ENCODE results near the gene PIP4K2A. TPM values are rescaled to one million over a fixed set of nuclear protein-coding genes. Genes with fewer than 3 reads are reported as not detected.
"Not testable (repeated sequence)": the region's sequence is repeated elsewhere in the genome, so short reads cannot be mapped to it uniquely, and the experiment has no call there.

Gene PIP4K2A
- total and polyA plus RNA-seq, 2 of the 13 experiments (the other 11 are each of a cell fraction or from before 2014, with no cell fraction given) = 9.1 to 22.6 TPM

DNA sequence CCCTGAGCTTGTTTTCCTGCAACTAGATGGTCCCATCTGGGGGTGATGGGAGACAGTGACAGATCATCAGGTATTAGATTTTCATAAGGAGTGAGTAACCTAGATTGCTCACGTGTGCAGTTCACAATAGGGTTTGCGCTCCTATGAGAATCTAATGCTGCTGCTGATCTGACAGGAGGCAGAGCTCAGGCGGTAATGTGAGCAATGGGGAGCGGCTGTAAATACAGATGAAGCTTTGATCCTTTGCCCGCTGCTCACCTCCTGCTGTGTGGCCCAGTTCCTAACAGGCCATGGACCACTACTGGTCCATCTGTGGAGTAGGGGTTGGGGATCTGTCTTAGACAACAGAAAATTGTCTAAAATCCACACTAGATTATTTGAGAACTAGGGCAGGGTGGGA lies 22.3 kb downstream of the PIP4K2A start:
- H3K9me3 ChIP-seq (ENCODE audit: low read length); H3K9ac ChIP-seq (ENCODE audit: insufficient read depth, low read depth, low read length); intact Hi-C loops (cut with micrococcal nuclease; ENCODE audit: unreplicated experiment); ATAC-seq; DNase-seq (ENCODE audit: low spot score); in situ Hi-C loops (cut with HindIII; ENCODE audit: extremely low pct_ligation_motif_present, low pct_unique_long_range_greater_than_20kb); H4K20me1 ChIP-seq (ENCODE audit: insufficient read depth, low read length); CTCF ChIA-PET (ENCODE audit: low intra/inter-chr PET ratio, low total read pairs); FAIRE-seq; H2AFZ ChIP-seq (ENCODE audit: low read length); H3K4me3 ChIP-seq (replicated peaks in 1 of 3; ENCODE audit: insufficient read depth in 1 of 3, low read depth in 2 of 3, low read length in 3 of 3); H3K27ac ChIP-seq (ENCODE audit: extremely low read length, insufficient read depth, low read length); BruUV-seq (replicated peaks); H3K4me2 ChIP-seq (ENCODE audit: low read depth, low read length); H3K27me3 ChIP-seq (ENCODE audit: control insufficient read depth in 1 of 2, insufficient read depth in 2 of 2, low read length in 2 of 2); H3K36me3 ChIP-seq (replicated peaks in 1 of 2; ENCODE audit: control insufficient read depth in 1 of 2, insufficient read depth in 2 of 2, low read length in 2 of 2): not testable (repeated sequence)
- TF ChIP-seq, protein P1, sequence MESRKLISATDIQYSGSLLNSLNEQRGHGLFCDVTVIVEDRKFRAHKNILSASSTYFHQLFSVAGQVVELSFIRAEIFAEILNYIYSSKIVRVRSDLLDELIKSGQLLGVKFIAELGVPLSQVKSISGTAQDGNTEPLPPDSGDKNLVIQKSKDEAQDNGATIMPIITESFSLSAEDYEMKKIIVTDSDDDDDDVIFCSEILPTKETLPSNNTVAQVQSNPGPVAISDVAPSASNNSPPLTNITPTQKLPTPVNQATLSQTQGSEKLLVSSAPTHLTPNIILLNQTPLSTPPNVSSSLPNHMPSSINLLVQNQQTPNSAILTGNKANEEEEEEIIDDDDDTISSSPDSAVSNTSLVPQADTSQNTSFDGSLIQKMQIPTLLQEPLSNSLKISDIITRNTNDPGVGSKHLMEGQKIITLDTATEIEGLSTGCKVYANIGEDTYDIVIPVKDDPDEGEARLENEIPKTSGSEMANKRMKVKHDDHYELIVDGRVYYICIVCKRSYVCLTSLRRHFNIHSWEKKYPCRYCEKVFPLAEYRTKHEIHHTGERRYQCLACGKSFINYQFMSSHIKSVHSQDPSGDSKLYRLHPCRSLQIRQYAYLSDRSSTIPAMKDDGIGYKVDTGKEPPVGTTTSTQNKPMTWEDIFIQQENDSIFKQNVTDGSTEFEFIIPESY (CRISPR knock-in tag; IDR thresholded peaks at IDR 0.05) = peak; percentile 84
- POLR2A ChIA-PET = interaction anchor here (1.1 kb wide), 1 partner anchor 9 kb away, joined by 3 read pairs; no protein-coding TSS in a partner anchor
- peaks cover 36% of the 10 kb centered on the region for H3K79me2 ChIP-seq (ENCODE audit: insufficient read depth, low read length)
- H3K4me1 ChIP-seq (ENCODE audit: insufficient read depth, low read length) = peaks cover 21% of the 10 kb centered on the region; the same call in 1 of the 2 replicates
- WGBS (ENCODE audit: low lambda C conversion rate) = 98% methylated on average over 4 of the region's 5 CpGs

DNA sequence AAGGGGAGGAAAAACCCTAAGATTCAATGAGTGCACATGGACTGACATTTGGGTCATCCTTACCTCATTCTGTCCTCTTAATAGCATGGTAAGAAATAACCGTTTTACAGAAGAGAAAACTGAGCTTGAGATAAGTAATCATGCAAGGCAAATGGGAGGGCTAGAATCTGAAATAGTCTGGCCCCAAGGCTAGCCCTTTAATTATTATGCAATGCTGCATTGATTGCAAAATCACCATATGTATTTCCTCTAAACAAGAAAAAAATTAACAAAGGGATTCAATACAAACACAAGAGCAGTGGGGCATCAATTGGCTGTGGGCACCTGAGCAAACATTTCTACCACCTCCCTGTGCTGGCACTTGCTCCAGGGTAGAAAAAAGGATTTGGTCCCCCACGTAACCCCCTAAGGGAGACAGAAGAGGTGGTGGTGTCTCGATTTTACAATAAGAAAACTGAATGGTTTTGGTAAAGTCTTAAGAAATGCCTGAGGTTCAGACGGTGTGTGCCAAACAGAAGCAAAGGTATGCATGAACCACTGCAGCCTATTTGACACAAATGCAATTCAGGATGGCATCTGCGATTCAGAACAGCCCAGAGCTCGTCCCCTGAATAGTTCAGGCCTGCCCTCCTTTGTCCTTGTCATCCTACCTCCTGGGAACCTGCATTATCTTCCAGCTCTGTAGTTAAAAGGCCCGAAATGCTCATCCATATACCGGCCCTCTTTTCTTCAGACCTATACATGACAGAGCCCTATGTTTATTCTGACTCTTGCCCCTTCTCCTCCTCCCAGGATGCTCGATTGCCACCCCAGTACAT lies 23.6 kb downstream of the PIP4K2A start:
- POLR2A ChIA-PET = interaction anchor here (1.1 kb wide), 1 partner anchor 8 kb away, joined by 3 read pairs; no protein-coding TSS in a partner anchor
- Histone ChIP-seq H2AFZ (ENCODE audit: low read length) (no peak overlapping the region), H3K79me2 (ENCODE audit: insufficient read depth, low read length) (peaks cover 41% of the 10 kb centered on the region), H4K20me1 (ENCODE audit: insufficient read depth, low read length) (0 out of 2 replicates have a peak, but pooled peaks cover 3% of the 10 kb centered on the region), H3K9ac (ENCODE audit: insufficient read depth, low read depth, low read length) (no peak overlapping the region), H3K36me3 (replicated peaks in 1 of 2; ENCODE audit: control insufficient read depth in 1 of 2, insufficient read depth in 2 of 2, low read length in 2 of 2) (no peaks in the 10 kb centered on the region), H3K4me1 (ENCODE audit: insufficient read depth, low read length) (peaks cover 33% of the 10 kb centered on the region), H3K4me2 (ENCODE audit: low read depth, low read length) (no peak overlapping the region), H3K4me3 (replicated peaks in 1 of 3; ENCODE audit: insufficient read depth in 1 of 3, low read depth in 2 of 3, low read length in 3 of 3) (no peak overlapping the region), H3K27me3 (ENCODE audit: control insufficient read depth in 1 of 2, insufficient read depth in 2 of 2, low read length in 2 of 2) (no peaks in the 10 kb centered on the region), H3K27ac (ENCODE audit: extremely low read length, insufficient read depth, low read length) (no peak overlapping the region), H3K9me3 (ENCODE audit: low read length) (no peaks in the 10 kb centered on the region)
- ATAC-seq = no peak
- intact Hi-C loops (cut with micrococcal nuclease; ENCODE audit: unreplicated experiment) (no loop called here), in situ Hi-C loops (cut with HindIII; ENCODE audit: extremely low pct_ligation_motif_present, low pct_unique_long_range_greater_than_20kb) (no loop called here)
- 86% methylated on average over 9 of the region's 9 CpGs for WGBS (ENCODE audit: low lambda C conversion rate)
- DNase-seq (ENCODE audit: low spot score) = no peak
- FAIRE-seq = no peak
- CTCF ChIA-PET (ENCODE audit: low intra/inter-chr PET ratio, low total read pairs) = no interaction called here
- BruUV-seq (replicated peaks) = no TSS peak
- TF ChIP-seq GATAD2A (CRISPR knock-in tag; IDR thresholded peaks at IDR 0.05) (0 out of 2 replicates have a peak, but pooled peaks have one; percentile 15), ARNT (IDR thresholded peaks at IDR 0.05) (no peak), ZNF562 (CRISPR knock-in tag; IDR thresholded peaks at IDR 0.05; ENCODE audit: borderline replicate concordance) (no peak), FOXA3 (CRISPR knock-in tag; IDR thresholded peaks at IDR 0.05) (no peak), ZFAT (CRISPR knock-in tag; conservative IDR thresholded peaks at IDR 0.05) (no peak), GFI1 (CRISPR knock-in tag; IDR thresholded peaks at IDR 0.05; ENCODE audit: borderline replicate concordance) (no peak), CEBPG (CRISPR knock-in tag; IDR thresholded peaks at IDR 0.05) (peak; percentile 43; the same call in 1 of the 2 replicates), SMAD3 (CRISPR knock-in tag; IDR thresholded peaks at IDR 0.05) (no peak), SMC3 (IDR thresholded peaks at IDR 0.05; ENCODE audit: low read length) (no peak), ZNF761 (CRISPR knock-in tag; conservative IDR thresholded peaks at IDR 0.05) (no peak), THYN1 (CRISPR knock-in tag; IDR thresholded peaks at IDR 0.05; ENCODE audit: borderline replicate concordance, low read depth) (no peak), ZNF335 (CRISPR knock-in tag; IDR thresholded peaks at IDR 0.05) (no peak), ZNF768 (CRISPR knock-in tag; IDR thresholded peaks at IDR 0.05) (no peak), CEBPB (IDR thresholded peaks at IDR 0.05; ENCODE audit: borderline replicate concordance, low read depth, low read length) (peak; percentile 80), ZFP36 (IDR thresholded peaks at IDR 0.05; ENCODE audit: borderline replicate concordance, low read depth, low read length, partially characterized antibody) (no peak), SP4 (CRISPR knock-in tag; IDR thresholded peaks at IDR 0.05) (no peak)
